ENCODE results near the gene ZNF615.
"Not testable (repeated sequence)": the region's sequence is repeated elsewhere in the genome, so short reads cannot be mapped to it uniquely, and the experiment has no call there.

Gene ZNF615

GRCh38 chr19:51980116-51980736 is 27.8 kb downstream of the ZNF615 start:
- DNase-seq (ENCODE audit: low read depth) = no peak

- no peak for DNase-seq (ENCODE audit: low read depth)
Observed at GRCh38 chr19:51978882-51979281, 29.1 kb downstream of the ZNF615 start.

- DNase-seq (ENCODE audit: low read depth) = no peak
Observed at GRCh38 chr19:51977346-51977745, 30.7 kb downstream of the ZNF615 start.

- DNase-seq (ENCODE audit: low read depth) = no peak
Observed at GRCh38 chr19:51976852-51977251, 31.2 kb downstream of the ZNF615 start.

- DNase-seq (ENCODE audit: low read depth) = not testable (repeated sequence)
Observed at GRCh38 chr19:51975787-51976186, 32.2 kb downstream of the ZNF615 start.

GRCh38 chr19:51971624-51972023 is 36.4 kb downstream of the ZNF615 start:
- DNase-seq (ENCODE audit: low read depth) = no peak

GRCh38 chr19:51970718-51971117 is 37.3 kb downstream of the ZNF615 start:
- DNase-seq (ENCODE audit: low read depth) = no peak

GRCh38 chr19:51965583-51965982 is 42.4 kb downstream of the ZNF615 start:
- no peak for DNase-seq (ENCODE audit: low read depth)

- DNase-seq (ENCODE audit: low read depth) = not testable (repeated sequence)
Observed at GRCh38 chr19:51960621-51961233, 47.3 kb downstream of the ZNF615 start.

GRCh38 chr19:51959791-51960190 is 48.2 kb downstream of the ZNF615 start:
- no peak for DNase-seq (ENCODE audit: low read depth)

- not testable (repeated sequence) for DNase-seq (ENCODE audit: low read depth)
Observed at GRCh38 chr19:51957846-51958245, 50.2 kb downstream of the ZNF615 start.

- no peak for DNase-seq (ENCODE audit: low read depth)
Observed at GRCh38 chr19:51948975-51949374, 59.0 kb downstream of the ZNF615 start.

GRCh38 chr19:51946602-51947001 is 61.4 kb downstream of the ZNF615 start:
- no peak for DNase-seq (ENCODE audit: low read depth)

- no peak for DNase-seq (ENCODE audit: low read depth)
Observed at GRCh38 chr19:51944798-51945552, 63.0 kb downstream of the ZNF615 start.
